ENCODE data around the gene TIMD4.

DNA sequence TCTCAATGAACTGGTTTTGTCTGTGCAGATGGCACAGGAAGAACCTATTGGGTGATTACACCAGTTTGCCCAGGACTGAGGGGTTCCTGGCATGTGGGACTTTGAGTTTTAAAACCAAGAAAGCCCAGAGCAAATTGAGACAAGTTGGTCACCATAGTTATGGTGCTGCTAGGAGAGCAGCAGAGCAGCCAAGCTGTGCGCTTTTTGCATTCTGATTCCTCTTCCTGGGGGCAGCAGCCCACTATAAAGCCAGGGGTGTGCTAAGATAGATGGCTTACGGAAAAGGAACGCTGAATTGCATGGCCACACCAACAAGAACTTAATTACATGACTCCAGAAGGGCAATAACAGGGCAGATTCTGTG lies 49.7 kb downstream of the TIMD4 start:
- no peak for TF ChIP-seq CTCF (IDR thresholded peaks at IDR 0.05)
- TF ChIP-seq ZFX (IDR thresholded peaks at IDR 0.05; ENCODE audit: borderline replicate concordance), result no peak

Measured in 22Rv1 (cell line).